Neutrophil (primary cell): Measurements from ENCODE around the gene TENM3.

ENCODE experiments used
- H3K27ac ChIP-seq: fragments of 200-600 bp; sonication (generic); 2 replicates; pipeline ENCODE4 v1.5.1; 2016; ENCODE audit warnings: mild to moderate bottlenecking, moderate library complexity
- H3K27me3 ChIP-seq: fragments of 200-600 bp; sonication (generic); 2 replicates; pipeline ENCODE4 v1.6.0; 2016; ENCODE audit warnings: mild to moderate bottlenecking
- H3K36me3 ChIP-seq: fragments of 200-600 bp; sonication (generic); 2 replicates; pipeline ENCODE4 v1.5.1; 2017
- H3K4me1 ChIP-seq, 2 experiments: fragments of 200-600 bp in 1 of 2; sonication (generic) in 1 of 2; 1 replicate in 1 of 2; 2 replicates in 1 of 2; pipeline versions ENCODE4 v1.5.1 to v1.6.1; 2013 to 2016; ENCODE audit warnings: low read depth in 1 of 2, low read length in 1 of 2, mild to moderate bottlenecking in 1 of 2, moderate library complexity in 1 of 2; ENCODE audit not compliant: control insufficient read depth in 1 of 2, insufficient read depth in 1 of 2
- H3K4me3 ChIP-seq, 2 experiments: fragments of 200-600 bp in 1 of 2; sonication (generic) in 1 of 2; 1 replicate in 1 of 2; 2 replicates in 1 of 2; pipeline ENCODE4 v1.5.1; 2013 to 2016; ENCODE audit warnings: low read depth in 1 of 2, low read length in 1 of 2, mild to moderate bottlenecking in 1 of 2, moderate library complexity in 1 of 2
- H3K9me3 ChIP-seq: fragments of 200-600 bp; sonication (generic); 2 replicates; pipeline ENCODE4 v1.5.1; 2016
- CTCF ChIP-seq: fragments of 200-600 bp; sonication (generic); IDR thresholded peaks from 2 replicates; pipeline ENCODE4 v1.5.1; 2016; ENCODE audit warnings: antibody characterized with exemption

The TENM3 gene

DNA sequence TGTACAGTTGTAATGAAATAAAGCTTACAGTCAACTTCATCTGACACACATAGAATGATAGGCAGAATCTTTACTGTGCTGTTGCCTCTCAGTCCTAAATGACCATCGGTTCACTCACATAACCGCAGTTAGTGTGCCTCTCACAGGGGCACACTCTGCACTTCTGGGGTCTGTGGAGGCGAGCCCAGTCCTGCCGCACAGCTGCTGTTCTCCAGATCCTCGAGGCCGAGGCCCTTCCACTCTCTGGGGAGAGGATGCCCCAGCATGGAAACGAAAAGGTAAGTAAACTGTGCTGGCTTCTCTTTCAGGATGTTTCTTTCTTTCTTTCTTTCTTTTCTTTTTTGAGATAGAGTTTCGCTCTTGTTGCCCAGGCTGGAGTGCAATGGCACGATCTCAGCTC is 586.0 kb downstream of the TENM3 start:
- no peak overlapping the region for H3K27ac ChIP-seq
- peaks cover 34% of the 10 kb centered on the region for H3K27me3 ChIP-seq
- H3K4me1 ChIP-seq, result no peaks in the 10 kb centered on the region
- TF ChIP-seq CTCF, result no peak
- H3K4me3 ChIP-seq, result no peak overlapping the region
- no peaks in the 10 kb centered on the region for H3K36me3 ChIP-seq
- H3K9me3 ChIP-seq, result no peaks in the 10 kb centered on the region

GRCh38 chr4:182831376-182831775 is 588.2 kb downstream of the TENM3 start:
- no peaks in the 10 kb centered on the region for H3K9me3 ChIP-seq
- no peak for TF ChIP-seq CTCF
- no peaks in the 10 kb centered on the region for H3K4me1 ChIP-seq

DNA sequence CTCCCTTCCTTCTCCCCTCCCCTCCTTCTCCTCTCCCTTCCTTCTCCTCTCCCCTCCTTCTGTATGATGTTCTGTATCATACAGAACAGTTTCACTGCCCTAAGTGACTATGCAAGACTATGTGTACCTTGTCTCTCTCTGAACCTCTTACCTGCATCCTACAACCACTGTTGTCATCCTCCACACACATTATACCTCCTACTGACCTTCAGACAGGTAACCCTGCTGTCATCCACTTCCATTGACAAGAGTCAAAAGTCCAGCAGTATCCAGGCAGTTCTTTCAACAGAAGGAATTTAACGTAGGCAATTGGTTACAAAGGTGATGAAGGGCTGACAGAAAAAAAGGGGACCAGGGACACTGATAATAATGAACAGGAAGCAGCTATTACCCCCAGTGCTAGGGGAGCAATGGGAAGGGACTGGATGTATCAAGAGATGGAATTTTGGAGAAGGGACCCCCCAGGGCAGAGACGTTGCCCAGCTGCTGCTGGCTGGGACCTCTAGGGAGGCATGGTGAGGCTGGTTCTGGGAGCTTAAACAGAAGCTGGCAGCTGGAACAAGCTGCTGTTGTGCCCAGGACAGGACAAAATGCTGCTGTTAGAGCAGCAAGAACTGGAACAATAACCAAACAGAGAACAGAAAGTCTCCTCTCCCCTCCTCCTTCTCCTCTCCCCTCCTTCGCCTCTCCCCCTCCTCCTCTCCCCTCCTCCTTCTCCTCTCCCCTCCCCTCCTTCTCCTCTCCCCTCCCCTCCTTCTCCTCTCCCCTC is 589.3 kb downstream of the TENM3 start:
- Histone ChIP-seq H3K27me3 (peaks cover 9% of the 10 kb centered on the region), H3K36me3 (no peaks in the 10 kb centered on the region)

More at GRCh38 chr4:182831376-182831775, 588.2 kb downstream of the TENM3 start:
- no peak overlapping the region for H3K4me3 ChIP-seq
- no peak overlapping the region for H3K27ac ChIP-seq
- H3K36me3 ChIP-seq, result no peaks in the 10 kb centered on the region
- H3K27me3 ChIP-seq, result peaks cover 19% of the 10 kb centered on the region

DNA sequence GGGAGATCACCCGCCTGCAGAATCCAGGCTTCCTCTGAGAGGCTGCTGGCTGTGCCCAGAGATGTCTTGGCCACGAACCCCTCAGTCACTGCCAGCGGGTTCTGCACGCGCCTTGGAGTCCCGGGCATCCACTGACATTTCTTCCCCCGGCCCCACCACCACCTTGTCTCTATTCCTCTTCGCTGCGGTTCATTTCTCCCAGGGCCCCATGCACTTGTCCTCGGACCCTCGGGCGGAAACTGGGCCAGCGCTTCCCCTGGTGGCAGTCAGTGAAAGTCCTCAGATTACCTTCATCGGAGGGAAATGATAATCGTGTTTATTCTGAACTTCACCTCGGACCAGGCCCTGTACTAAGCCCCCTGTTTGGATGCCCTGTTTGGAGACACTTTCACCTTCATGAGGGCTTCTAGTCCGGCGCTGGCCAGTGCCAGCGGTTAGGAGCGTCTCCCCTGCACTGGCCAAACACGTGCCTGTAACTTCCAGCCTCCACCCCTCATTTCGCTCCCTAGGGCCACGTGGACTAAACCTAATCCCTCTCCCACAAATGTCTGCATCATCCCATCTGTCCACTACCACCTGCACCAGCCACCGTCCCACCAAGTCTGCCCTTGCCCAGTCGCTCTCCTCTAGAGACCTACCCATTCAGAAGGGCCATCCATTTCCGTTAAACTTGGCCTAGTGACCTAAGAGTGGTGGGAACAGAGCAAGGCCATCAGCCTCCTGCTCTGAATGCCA is 592.0 kb downstream of the TENM3 start:
- no peaks in the 10 kb centered on the region for H3K4me1 ChIP-seq
- no peaks in the 10 kb centered on the region for H3K9me3 ChIP-seq
- no peak for TF ChIP-seq CTCF
- H3K4me3 ChIP-seq, result no peak overlapping the region
- H3K36me3 ChIP-seq, result no peaks in the 10 kb centered on the region
- no peak overlapping the region for H3K27ac ChIP-seq
- H3K27me3 ChIP-seq, result peaks cover 9% of the 10 kb centered on the region

More for the DNA sequence above, 589.3 kb downstream of the TENM3 start:
- Histone ChIP-seq H3K27ac (no peak overlapping the region), H3K4me1 (no peaks in the 10 kb centered on the region), H3K4me3 (no peak overlapping the region), H3K9me3 (no peaks in the 10 kb centered on the region)
- no peak for TF ChIP-seq CTCF

DNA sequence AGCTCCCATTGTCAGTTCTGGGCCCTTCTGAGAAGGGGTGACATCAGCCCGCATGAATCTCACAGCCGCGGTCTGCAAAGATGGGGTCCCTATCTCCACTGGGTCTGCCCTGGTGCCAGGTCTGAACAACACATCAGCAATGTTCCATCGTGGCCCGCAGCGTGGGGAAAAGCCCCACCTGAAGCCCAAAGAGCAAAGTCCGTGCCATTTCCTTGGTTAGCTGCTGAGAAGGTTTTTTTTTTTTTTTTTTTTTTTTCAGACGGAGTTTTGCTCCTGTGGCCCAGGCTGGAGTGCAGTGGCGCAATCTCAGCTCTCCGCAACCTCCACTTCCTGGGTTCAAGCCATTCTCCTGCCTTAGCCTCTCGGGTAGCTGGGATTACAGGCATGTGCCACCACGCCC is 594.6 kb downstream of the TENM3 start:
- H3K27ac ChIP-seq, result no peak overlapping the region
- H3K36me3 ChIP-seq, result no peaks in the 10 kb centered on the region
- no peaks in the 10 kb centered on the region for H3K9me3 ChIP-seq
- no peaks in the 10 kb centered on the region for H3K27me3 ChIP-seq
- TF ChIP-seq CTCF, result no peak
- no peaks in the 10 kb centered on the region for H3K4me1 ChIP-seq
- no peak overlapping the region for H3K4me3 ChIP-seq
